Measurements from ENCODE around the gene PHLPP1.

GRCh38 chr18:62870643-62871042, 155.3 kb downstream of the PHLPP1 start:
- TF ChIP-seq EZH2phosphoT487 (conservative IDR thresholded peaks at IDR 0.05; ENCODE audit: low read length): no peak
- TF ChIP-seq CTCF (IDR thresholded peaks at IDR 0.05; ENCODE audit: insufficient read depth, low read length, poor library complexity, severe bottlenecking): no peak
